Measurements from ENCODE around the gene LAPTM5.

GRCh38 chr1:30693366-30693765, 64.2 kb downstream of the LAPTM5 start:
- TF ChIP-seq POLR2AphosphoS5 (IDR thresholded peaks at IDR 0.05; ENCODE audit: low read depth, low read length) (no peak), REST (IDR thresholded peaks at IDR 0.05; ENCODE audit: insufficient read depth in 1 of 2, low read depth in 2 of 2, low read length in 2 of 2) (no peak)
